IMR-90 (cell line): Measurements from ENCODE around the gene SOX21. TPM values are rescaled to one million over a fixed set of nuclear protein-coding genes. Genes with fewer than 3 reads are reported as not detected.

ENCODE experiments used
- ATAC-seq: fragments of 200-7000 bp; cut with Tn5 transposase; 2 replicates; pipeline ENCODE4 v1.9.1; 2020; ENCODE audit warnings: low read depth, mild to moderate bottlenecking, moderate library complexity
- BruUV-seq: library from RNA; stranded (reverse); fragments of 400-500 nt; replicated peaks from 2 replicates; lab custom pipeline; 2021; lab: Mats Ljungman, UMichigan
- CTCF ChIA-PET: fragments of 300-600 bp; formaldehyde crosslinking; extraction: SDS; loops from one replicate; lab custom pipeline; 2021; ENCODE audit warnings: antibody characterized with exemption; lab: Yijun Ruan, JAX
- POLR2A ChIA-PET: fragments of 300-600 bp; sonication (Branson Sonifier 250); formaldehyde crosslinking; loops from one replicate; lab custom pipeline; 2022; ENCODE audit warnings: antibody characterized with exemption; ENCODE audit not compliant: unreplicated experiment; lab: Charles Lee
- DNase-seq: peaks from one replicate; pipeline ENCODE4 v3.0.0; 2013
- H2AFZ ChIP-seq: replicated peaks from 2 replicates; pipeline ENCODE3; 2013; ENCODE audit warnings: low read length, mild to moderate bottlenecking; ENCODE audit not compliant: poor library complexity
- H2AK5ac ChIP-seq: 2 replicates; pipeline ENCODE4 v1.6.1; 2013; ENCODE audit warnings: low read depth, low read length, inconsistent platforms
- H2AK9ac ChIP-seq: replicated peaks from 2 replicates; pipeline ENCODE3; 2013; ENCODE audit warnings: mild to moderate bottlenecking, low read depth, low read length, moderate library complexity; ENCODE audit not compliant: poor library complexity
- H2BK120ac ChIP-seq: 2 replicates; pipeline ENCODE4 v1.6.1; 2013; ENCODE audit warnings: low read depth, low read length, inconsistent platforms
- H2BK15ac ChIP-seq: 3 replicates; pipeline ENCODE4 v1.6.1; 2013; ENCODE audit warnings: low read depth, low read length, inconsistent platforms
- H2BK20ac ChIP-seq: 2 replicates; pipeline ENCODE4 v1.6.1; 2013; ENCODE audit warnings: low read depth, mild to moderate bottlenecking, inconsistent platforms, low read length, moderate library complexity
- H2BK5ac ChIP-seq: 2 replicates; pipeline ENCODE4 v1.6.1; 2013; ENCODE audit warnings: mild to moderate bottlenecking, low read depth, low read length, inconsistent platforms; ENCODE audit not compliant: poor library complexity, severe bottlenecking
- H3K14ac ChIP-seq: replicated peaks from 2 replicates; pipeline ENCODE4 v1.6.1; 2013; ENCODE audit warnings: low read depth, low read length, inconsistent platforms
- H3K18ac ChIP-seq: 2 replicates; pipeline ENCODE4 v1.6.1; 2013; ENCODE audit warnings: low read depth, low read length, control low read depth
- H3K23ac ChIP-seq: 2 replicates; pipeline ENCODE4 v1.6.1; 2013; ENCODE audit warnings: low read depth, low read length, inconsistent platforms
- H3K27ac ChIP-seq: 2 replicates; pipeline ENCODE4 v1.5.1; 2013; ENCODE audit warnings: mild to moderate bottlenecking, control low read depth, low read length; ENCODE audit not compliant: insufficient read depth
- H3K27me3 ChIP-seq: 2 replicates; pipeline ENCODE4 v1.6.1; 2013; ENCODE audit warnings: low read length; ENCODE audit not compliant: control insufficient read depth, insufficient read depth
- H3K36me3 ChIP-seq: 2 replicates; pipeline ENCODE4 v1.6.1; 2013; ENCODE audit warnings: low read length, mixed read lengths; ENCODE audit not compliant: control insufficient read depth, insufficient read depth
- H3K4ac ChIP-seq: 2 replicates; pipeline ENCODE4 v1.6.1; 2013; ENCODE audit warnings: low read depth, low read length, inconsistent platforms
- H3K4me1 ChIP-seq: 2 replicates; pipeline ENCODE4 v1.6.1; 2013; ENCODE audit warnings: low read length, mixed read lengths; ENCODE audit not compliant: control insufficient read depth, insufficient read depth
- H3K4me2 ChIP-seq: 2 replicates; pipeline ENCODE4 v1.6.1; 2013; ENCODE audit warnings: low read depth, mild to moderate bottlenecking, control low read depth, low read length, moderate library complexity
- H3K4me3 ChIP-seq: 2 replicates; pipeline ENCODE4 v1.5.1; 2013; ENCODE audit warnings: low read depth, mild to moderate bottlenecking, control low read depth, low read length, moderate library complexity; ENCODE audit not compliant: insufficient read depth
- H3K56ac ChIP-seq: 2 replicates; pipeline ENCODE4 v1.6.1; 2013; ENCODE audit warnings: low read length, inconsistent platforms; ENCODE audit not compliant: insufficient read depth; ENCODE audit errors: extremely low read depth
- H3K79me1 ChIP-seq, 2 experiments: 2 replicates each; pipeline ENCODE4 v1.6.1; 2013; ENCODE audit warnings: low read length in 2 of 2, inconsistent platforms in 1 of 2, low read depth in 1 of 2
- H3K9ac ChIP-seq: 2 replicates; pipeline ENCODE4 v1.6.1; 2013; ENCODE audit warnings: low read depth, low read length, control low read depth
- H3K9me1 ChIP-seq: 2 replicates; pipeline ENCODE4 v1.6.1; 2013; ENCODE audit warnings: low read length, inconsistent platforms; ENCODE audit not compliant: insufficient read depth
- H3K9me3 ChIP-seq: 2 replicates; pipeline ENCODE4 v1.6.1; 2013; ENCODE audit warnings: low read length; ENCODE audit not compliant: control insufficient read depth, insufficient read depth
- H4K20me1 ChIP-seq: 2 replicates; pipeline ENCODE4 v1.6.1; 2013; ENCODE audit warnings: low read length, inconsistent platforms; ENCODE audit not compliant: insufficient read depth
- H4K5ac ChIP-seq: 2 replicates; pipeline ENCODE4 v1.6.1; 2013; ENCODE audit warnings: mild to moderate bottlenecking, low read depth, low read length, control low read depth
- H4K8ac ChIP-seq, 2 experiments: 2 replicates each; pipeline ENCODE4 v1.6.1; 2013; ENCODE audit warnings: low read depth in 2 of 2, low read length in 2 of 2, control low read depth in 1 of 2, inconsistent platforms in 1 of 2
- H4K91ac ChIP-seq: 2 replicates; pipeline ENCODE4 v1.6.1; 2013; ENCODE audit warnings: low read depth, low read length, inconsistent platforms; ENCODE audit not compliant: insufficient read depth
- BHLHE40 ChIP-seq: fragments of 150-350 bp; IDR thresholded peaks from 2 replicates; pipeline ENCODE4 v1.6.1; 2016; ENCODE audit warnings: mild to moderate bottlenecking, low read depth, low read length
- CEBPB ChIP-seq: IDR thresholded peaks from 2 replicates; pipeline ENCODE4 v1.6.1; 2012; ENCODE audit warnings: low read depth, low read length, improper control_type of control experiment
- CHD1 ChIP-seq: IDR thresholded peaks from 2 replicates; pipeline ENCODE4 v1.6.1; 2012; ENCODE audit warnings: low read depth, low read length, improper control_type of control experiment
- CTCF ChIP-seq: conservative IDR thresholded peaks from 2 replicates; pipeline ENCODE4 v1.5.1; 2012; ENCODE audit warnings: mild to moderate bottlenecking, low read depth, low read length, improper control_type of control experiment
- ELK1 ChIP-seq: fragments of 150-350 bp; IDR thresholded peaks from 2 replicates; pipeline ENCODE4 v1.6.1; 2016; ENCODE audit warnings: low read depth, mild to moderate bottlenecking, low read length, moderate library complexity, borderline replicate concordance
- MAFK ChIP-seq: IDR thresholded peaks from 2 replicates; pipeline ENCODE4 v1.6.1; 2012; ENCODE audit warnings: low read depth, low read length, improper control_type of control experiment
- MAZ ChIP-seq: IDR thresholded peaks from 2 replicates; pipeline ENCODE4 v1.6.1; 2012; ENCODE audit warnings: low read depth, mild to moderate bottlenecking, low read length, improper control_type of control experiment, moderate library complexity, borderline replicate concordance
- NFE2L2 ChIP-seq: fragments of 150-350 bp; IDR thresholded peaks from 2 replicates; pipeline ENCODE4 v1.6.1; 2016; ENCODE audit warnings: low read depth, mild to moderate bottlenecking, low read length
- POLR2A ChIP-seq: IDR thresholded peaks from 2 replicates; pipeline ENCODE4 v1.6.1; 2012; ENCODE audit warnings: mild to moderate bottlenecking, low read depth, low read length
- RAD21 ChIP-seq: IDR thresholded peaks from 2 replicates; pipeline ENCODE4 v1.6.1; 2012; ENCODE audit warnings: low read length, improper control_type of control experiment
- RCOR1 ChIP-seq: IDR thresholded peaks from 2 replicates; pipeline ENCODE4 v1.6.1; 2012; ENCODE audit warnings: mild to moderate bottlenecking, low read length, improper control_type of control experiment; ENCODE audit not compliant: insufficient replicate concordance
- RFX5 ChIP-seq: IDR thresholded peaks from 2 replicates; pipeline ENCODE4 v1.8.0; 2012; ENCODE audit warnings: low read depth, mild to moderate bottlenecking, low read length, moderate library complexity
- SMC3 ChIP-seq: fragments of 150-350 bp; IDR thresholded peaks from 2 replicates; pipeline ENCODE4 v1.6.1; 2016; ENCODE audit warnings: low read depth, mild to moderate bottlenecking, antibody characterized with exemption, low read length, moderate library complexity
- USF2 ChIP-seq: fragments of 150-350 bp; IDR thresholded peaks from 2 replicates; pipeline ENCODE4 v1.6.1; 2017; ENCODE audit warnings: mild to moderate bottlenecking, antibody characterized with exemption, low read length, low read depth
- WGBS, 2 experiments: methylation state at CpG; one replicate each; pipeline versions ENCODE4 v1.1.5 to v1.1.7; 2013; ENCODE audit warnings: missing lambda C conversion rate in 2 of 2; ENCODE audit not compliant: insufficient read length in 1 of 2; ENCODE audit errors: extremely low coverage in 2 of 2; 5-methylcytosine and 5-hydroxymethylcytosine counted together
- dilution Hi-C: fragments of 300-500 bp; cut with HindIII; formaldehyde crosslinking; loops from one replicate; pipeline ENCODE4 v1.14.3; 2018; ENCODE audit warnings: low sequenced_read_pairs; ENCODE audit not compliant: unreplicated experiment
- in situ Hi-C: fragments of 300-500 bp; cut with MboI; formaldehyde crosslinking; loops from 3 replicates; pipeline ENCODE4 v1.14.3; 2019; ENCODE audit warnings: low sequenced_read_pairs, inconsistent platforms, mixed read lengths
- intact Hi-C: fragments of 100-400 bp; cut with micrococcal nuclease; formaldehyde crosslinking; loops from 2 replicates; pipeline ENCODE4 v1.10.0; 2022
- polyA plus RNA-seq, 3 experiments: library from polyadenylated mRNA; depleted of rRNA; stranded (reverse); fragments of >200 nt; gene quantifications; 2 replicates each; pipeline ENCODE4 v1.2.3, GENCODE V29; 2012; ENCODE audit warnings: low replicate concordance in 1 of 3
- total RNA-seq: library from RNA; depleted of rRNA; stranded (reverse); fragments of >200 nt; gene quantifications from 2 replicates; pipeline ENCODE4 v1.2.3, GENCODE V29; 2012

SOX21 gene
- total and polyA plus RNA-seq, 2 of the 4 experiments (the other 2 are of a cell fraction), result not detected

GRCh38 chr13:94701313-94702180, 10.8 kb downstream of the SOX21 start:
- intact Hi-C loops (no loop called here), dilution Hi-C loops (no loop called here), in situ Hi-C loops (no loop called here)
- ATAC-seq (no peak), DNase-seq (no peak)
- Histone ChIP-seq H3K79me1 (no peaks in the 10 kb centered on the region), H4K20me1 (0 out of 2 replicates have a peak, but pooled peaks cover 5% of the 10 kb centered on the region), H3K4me2 (no peak overlapping the region), H3K56ac (no peak overlapping the region), H3K9ac (no peak overlapping the region), H3K4ac (no peak overlapping the region), H4K8ac (no peak overlapping the region), H2AK9ac (no peak overlapping the region), H4K5ac (no peak overlapping the region), H3K9me1 (no peaks in the 10 kb centered on the region), H2BK20ac (no peak overlapping the region), H2BK15ac (no peak overlapping the region), H3K18ac (no peak overlapping the region), H3K9me3 (peaks cover 11% of the 10 kb centered on the region), H2AK5ac (no peak overlapping the region), H3K36me3 (no peaks in the 10 kb centered on the region), H3K4me3 (no peak overlapping the region), H2BK120ac (no peak overlapping the region), H2AFZ (no peak overlapping the region), H3K4me1 (no peaks in the 10 kb centered on the region), H4K91ac (no peak overlapping the region), H3K23ac (no peak overlapping the region), H2BK5ac (no peak overlapping the region), H3K27me3 (peaks cover 78% of the 10 kb centered on the region), H3K14ac (no peak overlapping the region), H3K27ac (no peak overlapping the region)
- CTCF ChIA-PET, result no interaction called here
- TF ChIP-seq CHD1, result no peak
- TF ChIP-seq CEBPB, result no peak
- no peak for TF ChIP-seq MAFK
- TF ChIP-seq RCOR1, result no peak
- no peak for TF ChIP-seq ELK1
- no peak for TF ChIP-seq NFE2L2
- no peak for TF ChIP-seq RFX5
- TF ChIP-seq MAZ, result no peak
- TF ChIP-seq USF2, result no peak
- TF ChIP-seq RAD21, result no peak
- no peak for TF ChIP-seq BHLHE40
- TF ChIP-seq POLR2A, result no peak
- TF ChIP-seq SMC3, result no peak
- TF ChIP-seq CTCF, result no peak
- 23% methylated on average over 13 of the region's 42 CpGs; no CpG with 5 or more reads in 1 of the 2 experiments for WGBS, 2 experiments
- POLR2A ChIA-PET, result no interaction called here
- no TSS peak for BruUV-seq
